Measurements from ENCODE around the gene GPR78.

DNA sequence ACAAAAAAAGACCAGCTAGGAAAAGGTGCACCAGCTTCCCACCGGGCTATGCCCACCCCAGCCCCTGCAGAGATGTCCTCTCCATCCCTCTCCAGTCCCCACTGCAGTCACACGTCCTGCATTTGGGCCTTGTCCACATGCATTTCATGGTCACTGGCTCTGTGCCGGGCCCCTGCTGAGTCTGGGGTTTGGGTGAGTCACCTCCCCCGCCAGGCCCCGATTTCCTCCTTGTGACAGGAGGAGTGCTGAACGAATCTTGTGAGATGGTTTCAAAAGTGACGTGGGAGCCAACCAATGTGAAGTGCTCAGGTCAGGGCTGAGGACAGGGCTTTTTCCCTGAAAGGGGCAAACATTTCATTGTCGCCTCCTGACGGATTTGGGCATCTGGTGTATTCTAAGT is 19.5 kb downstream of the GPR78 start:
- no peak for TF ChIP-seq EZH2 (IDR thresholded peaks at IDR 0.05)
- no peak for TF ChIP-seq POLR2AphosphoS5 (IDR thresholded peaks at IDR 0.05; ENCODE audit: borderline replicate concordance, low read depth, low read length)
- TF ChIP-seq FOXP2 (optimal IDR thresholded peaks at IDR 0.05; ENCODE audit: control extremely low read depth, extremely low read length, insufficient read depth) = no peak
